ENCODE results near the gene TMC6.

GRCh38 chr17:78131172-78132083, 2.9 kb upstream of the TMC6 start:
- no peak for TF ChIP-seq CTCF (conservative IDR thresholded peaks at IDR 0.05)
- no peak for TF ChIP-seq EZH2 (IDR thresholded peaks at IDR 0.05; ENCODE audit: low read depth)
